Measurements from ENCODE around the gene ACSS3. TPM values are rescaled to one million over a fixed set of nuclear protein-coding genes. Genes with fewer than 3 reads are reported as not detected.
"Not testable (repeated sequence)": the region's sequence is repeated elsewhere in the genome, so short reads cannot be mapped to it uniquely, and the experiment has no call there.

Gene ACSS3, protein sequence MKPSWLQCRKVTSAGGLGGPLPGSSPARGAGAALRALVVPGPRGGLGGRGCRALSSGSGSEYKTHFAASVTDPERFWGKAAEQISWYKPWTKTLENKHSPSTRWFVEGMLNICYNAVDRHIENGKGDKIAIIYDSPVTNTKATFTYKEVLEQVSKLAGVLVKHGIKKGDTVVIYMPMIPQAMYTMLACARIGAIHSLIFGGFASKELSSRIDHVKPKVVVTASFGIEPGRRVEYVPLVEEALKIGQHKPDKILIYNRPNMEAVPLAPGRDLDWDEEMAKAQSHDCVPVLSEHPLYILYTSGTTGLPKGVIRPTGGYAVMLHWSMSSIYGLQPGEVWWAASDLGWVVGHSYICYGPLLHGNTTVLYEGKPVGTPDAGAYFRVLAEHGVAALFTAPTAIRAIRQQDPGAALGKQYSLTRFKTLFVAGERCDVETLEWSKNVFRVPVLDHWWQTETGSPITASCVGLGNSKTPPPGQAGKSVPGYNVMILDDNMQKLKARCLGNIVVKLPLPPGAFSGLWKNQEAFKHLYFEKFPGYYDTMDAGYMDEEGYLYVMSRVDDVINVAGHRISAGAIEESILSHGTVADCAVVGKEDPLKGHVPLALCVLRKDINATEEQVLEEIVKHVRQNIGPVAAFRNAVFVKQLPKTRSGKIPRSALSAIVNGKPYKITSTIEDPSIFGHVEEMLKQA
- not detected in 2 replicates for total RNA-seq (2014; rRNA removed; shearing (Covaris generic))

DNA sequence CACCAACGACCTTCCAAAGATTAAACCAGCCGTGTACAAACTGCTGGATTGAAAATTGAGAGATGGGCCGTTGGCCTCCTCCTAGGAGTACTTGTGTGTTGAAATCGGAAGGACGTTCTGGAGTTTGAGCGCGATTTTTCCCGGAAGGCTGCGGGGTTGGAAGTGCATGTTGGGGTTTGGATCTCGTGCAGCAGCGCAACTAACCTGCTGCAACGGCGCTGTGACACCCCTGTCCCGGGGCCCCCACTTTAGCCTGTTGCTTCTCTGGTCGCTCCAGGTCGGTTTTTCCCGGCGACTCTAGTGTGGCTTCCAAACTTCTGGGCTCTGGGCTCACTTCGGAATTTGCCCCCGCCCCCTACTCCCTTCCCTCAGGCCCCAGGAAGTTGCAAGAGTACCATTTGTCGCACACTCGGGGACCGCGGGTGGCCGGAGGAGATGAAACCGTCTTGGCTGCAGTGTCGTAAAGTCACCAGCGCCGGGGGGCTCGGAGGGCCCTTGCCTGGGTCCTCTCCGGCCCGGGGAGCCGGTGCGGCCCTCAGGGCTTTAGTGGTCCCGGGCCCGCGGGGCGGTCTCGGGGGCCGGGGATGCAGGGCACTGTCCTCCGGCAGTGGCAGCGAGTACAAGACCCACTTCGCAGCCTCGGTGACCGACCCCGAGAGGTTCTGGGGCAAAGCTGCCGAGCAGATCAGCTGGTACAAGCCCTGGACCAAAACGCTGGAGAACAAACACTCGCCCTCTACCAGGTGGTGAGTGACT is at the start of gene ACSS3:
Gene ACSS3 (plus strand): TSS at position 394 of the 756 bp plus-strand sequence. CDS start 42 bp downstream, at position 436.
- no peak for DNase-seq (ENCODE audit: low spot score)
- in situ Hi-C loops (cut with HindIII; ENCODE audit: low sequenced_read_pairs): no loop called here

DNA sequence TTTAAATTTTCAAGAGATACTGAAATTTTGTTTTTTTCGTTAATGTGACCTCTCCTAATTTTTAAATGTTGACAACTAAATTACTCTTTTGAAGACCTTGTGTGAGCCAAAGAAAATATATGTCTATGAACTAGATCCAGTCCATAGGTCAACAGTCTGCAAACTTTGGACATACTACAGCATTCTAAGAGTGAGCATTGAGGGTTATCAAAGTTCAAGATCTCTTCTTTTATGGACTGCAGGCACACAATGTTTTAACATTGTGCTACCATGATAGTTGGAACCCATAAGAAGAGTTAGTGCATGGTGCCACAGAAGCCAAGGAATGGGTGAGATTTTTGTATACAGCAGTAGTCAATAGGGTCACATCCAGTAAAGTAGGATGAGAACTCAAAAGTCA is 43.0 kb upstream of the ACSS3 start:
- DNase-seq (ENCODE audit: low spot score): no peak
- in situ Hi-C loops (cut with HindIII; ENCODE audit: low sequenced_read_pairs): no loop called here

DNA sequence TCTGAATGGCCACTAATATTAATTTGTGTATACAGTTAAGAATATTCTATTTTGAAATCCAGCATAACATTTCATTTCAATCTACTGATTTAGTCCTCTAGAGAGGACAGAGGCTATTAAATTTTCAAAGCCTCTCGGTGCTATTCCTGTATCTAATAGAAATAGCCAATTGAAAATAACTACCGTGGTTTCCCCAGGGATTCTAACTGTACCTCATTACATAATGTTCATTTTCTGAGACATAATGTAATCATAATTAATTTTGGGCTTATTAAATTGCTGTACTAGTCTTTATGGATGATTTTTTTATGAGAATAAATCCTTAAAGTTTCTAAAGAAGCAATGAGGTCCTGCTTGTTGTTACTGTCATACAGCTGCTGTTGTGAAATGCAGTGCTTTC is 38.6 kb upstream of the ACSS3 start:
- no peak for DNase-seq (ENCODE audit: low spot score)
- in situ Hi-C loops (cut with HindIII; ENCODE audit: low sequenced_read_pairs): no loop called here

DNA sequence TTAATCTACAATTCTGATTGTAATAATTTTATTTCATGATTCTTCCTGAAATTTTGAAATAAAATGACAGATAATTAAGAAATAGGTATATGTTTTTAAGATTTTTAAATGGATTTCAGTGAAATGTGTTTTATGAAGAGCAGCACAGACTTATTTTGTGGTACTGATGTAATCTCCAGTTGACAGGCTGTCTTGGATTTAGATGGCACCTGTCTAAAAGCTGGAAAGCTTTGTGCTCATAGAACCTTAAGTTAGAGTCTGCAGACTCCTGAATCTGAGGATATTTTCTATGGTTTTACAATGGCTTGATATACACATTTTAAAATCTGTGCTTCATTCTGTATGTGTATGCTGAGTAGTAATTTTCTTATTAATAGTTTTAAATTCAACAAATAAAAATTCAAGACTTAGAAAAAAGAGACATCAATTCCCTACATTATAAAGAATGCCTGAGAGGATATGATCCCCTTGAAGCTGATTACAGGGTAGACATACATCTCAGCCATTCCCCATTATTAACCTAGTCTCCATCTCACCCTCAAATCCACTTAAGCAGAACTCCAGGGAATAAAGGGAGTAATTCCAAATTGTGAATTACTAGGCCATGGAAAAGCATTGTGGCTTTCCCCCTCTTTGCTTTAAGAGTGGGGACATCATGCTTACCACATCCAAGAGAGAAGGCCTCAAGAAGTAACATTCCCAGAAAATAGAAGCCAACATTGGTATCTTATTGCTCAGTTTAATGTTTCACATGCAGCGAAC is 33.7 kb upstream of the ACSS3 start:
- DNase-seq (ENCODE audit: low spot score): no peak
- in situ Hi-C loops (cut with HindIII; ENCODE audit: low sequenced_read_pairs): no loop called here

DNA sequence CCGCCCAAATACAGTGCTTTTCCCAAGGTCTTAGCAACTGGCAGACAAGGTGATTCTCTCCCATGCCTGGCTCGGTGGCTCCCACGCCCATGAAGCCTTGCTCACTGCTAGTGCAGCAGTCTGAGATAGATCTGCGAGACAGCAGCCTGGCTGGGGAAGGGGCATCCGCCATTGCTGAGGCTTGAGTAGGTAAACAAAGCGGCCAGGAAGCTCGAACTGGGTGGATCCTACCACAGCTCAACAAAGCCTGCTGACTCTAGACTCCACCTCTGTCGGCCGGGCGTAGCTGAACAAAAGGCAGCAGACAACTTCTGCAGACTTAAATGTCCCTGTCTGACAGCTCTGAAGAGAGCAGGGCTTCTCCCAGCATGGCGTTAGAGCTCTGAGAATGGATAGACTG is 12.9 kb upstream of the ACSS3 start:
- in situ Hi-C loops (cut with HindIII; ENCODE audit: low sequenced_read_pairs); DNase-seq (ENCODE audit: low spot score): not testable (repeated sequence)

DNA sequence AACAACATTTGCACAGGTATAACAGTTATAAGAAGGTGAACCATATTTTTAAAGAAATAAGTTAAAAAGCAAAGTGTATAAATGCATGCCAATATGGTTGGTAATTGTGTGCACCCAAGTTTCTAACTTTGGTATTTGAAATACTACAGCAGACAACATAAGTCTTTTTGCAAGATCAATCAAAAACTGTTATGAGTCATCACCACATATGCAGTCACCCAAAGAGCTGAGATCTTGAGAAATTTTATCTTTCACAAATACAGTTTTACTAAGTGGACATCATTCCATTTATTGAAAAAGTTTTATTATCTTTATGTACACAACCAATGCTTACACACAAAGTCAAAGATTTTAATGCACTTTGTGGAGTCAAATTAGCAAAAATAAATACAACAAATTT is 7.0 kb upstream of the ACSS3 start:
- in situ Hi-C loops (cut with HindIII; ENCODE audit: low sequenced_read_pairs): no loop called here
- no peak for DNase-seq (ENCODE audit: low spot score)

DNA sequence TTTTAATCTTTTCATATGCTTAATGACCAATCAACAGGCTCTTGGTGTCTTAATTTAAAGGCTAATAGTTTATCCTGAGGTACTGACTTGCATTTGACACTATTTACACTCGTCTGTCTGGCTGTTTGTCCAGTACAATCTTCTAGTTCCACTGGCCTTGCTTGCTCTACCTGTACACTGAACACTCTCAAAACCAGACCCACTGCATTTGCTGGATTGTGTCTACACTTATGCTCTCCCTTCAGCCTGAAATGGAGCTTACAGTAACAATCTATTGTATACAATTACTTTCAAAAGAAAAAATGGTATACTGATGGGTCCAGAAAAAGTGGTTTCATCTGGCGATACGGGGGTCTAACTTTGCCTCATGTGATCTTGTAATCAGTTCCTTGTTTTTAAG is 2.3 kb upstream of the ACSS3 start:
- in situ Hi-C loops (cut with HindIII; ENCODE audit: low sequenced_read_pairs): no loop called here
- DNase-seq (ENCODE audit: low spot score): no peak

DNA sequence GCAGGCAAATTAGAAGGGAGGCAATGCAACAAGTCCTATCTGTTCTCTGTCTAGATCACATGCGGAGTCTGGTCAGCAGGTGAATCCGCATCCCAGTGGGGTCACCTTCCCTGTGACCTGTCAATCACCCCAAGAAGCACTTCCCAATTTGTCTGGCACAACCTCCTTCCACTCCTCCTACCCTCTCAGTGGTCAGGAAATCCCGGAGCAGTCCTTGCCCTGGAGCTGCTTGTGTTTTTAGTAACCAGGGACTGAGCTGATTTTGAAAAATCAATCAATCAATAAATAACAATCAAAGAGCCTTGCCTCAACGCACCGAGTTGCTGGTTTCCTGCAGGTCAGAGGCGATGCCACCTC is 572 bp upstream of the ACSS3 start:
- no peak for DNase-seq (ENCODE audit: low spot score)
- in situ Hi-C loops (cut with HindIII; ENCODE audit: low sequenced_read_pairs): no loop called here

DNA sequence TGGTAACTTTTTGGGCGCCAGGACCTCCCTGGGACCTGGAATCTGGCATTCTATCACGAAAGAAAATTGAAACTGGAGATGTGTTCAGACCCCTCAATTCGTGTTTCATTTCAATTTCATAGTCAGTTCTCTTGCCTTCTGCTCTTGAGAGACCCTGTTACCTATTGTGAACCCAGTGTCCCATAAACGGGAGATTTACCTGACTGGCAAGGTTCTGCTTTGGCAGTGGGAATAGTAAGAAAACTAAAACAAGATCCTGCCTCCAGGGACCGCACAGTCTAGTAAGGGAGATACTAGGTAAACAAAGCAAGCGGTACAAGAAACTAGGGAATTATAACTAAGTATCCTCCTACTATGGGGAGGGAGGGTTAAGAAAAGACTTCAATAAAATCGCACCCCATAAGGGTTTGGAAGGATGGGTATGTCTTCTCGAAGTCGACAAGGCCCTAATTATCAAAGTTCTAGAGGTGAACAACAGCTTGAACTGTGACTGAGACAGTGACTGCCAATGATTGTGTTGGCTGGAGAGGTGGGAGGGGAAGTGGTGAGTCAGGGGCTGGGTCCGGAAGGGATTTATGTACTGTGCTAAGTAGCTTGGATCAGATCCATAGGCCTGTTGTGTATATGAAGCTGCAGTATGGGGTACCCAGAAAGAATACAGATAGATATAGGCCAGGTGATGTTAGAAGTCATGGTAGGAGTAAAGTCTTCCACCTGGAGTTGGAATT is 754 bp downstream of the ACSS3 start:
- in situ Hi-C loops (cut with HindIII; ENCODE audit: low sequenced_read_pairs): no loop called here
- DNase-seq (ENCODE audit: low spot score): no peak

DNA sequence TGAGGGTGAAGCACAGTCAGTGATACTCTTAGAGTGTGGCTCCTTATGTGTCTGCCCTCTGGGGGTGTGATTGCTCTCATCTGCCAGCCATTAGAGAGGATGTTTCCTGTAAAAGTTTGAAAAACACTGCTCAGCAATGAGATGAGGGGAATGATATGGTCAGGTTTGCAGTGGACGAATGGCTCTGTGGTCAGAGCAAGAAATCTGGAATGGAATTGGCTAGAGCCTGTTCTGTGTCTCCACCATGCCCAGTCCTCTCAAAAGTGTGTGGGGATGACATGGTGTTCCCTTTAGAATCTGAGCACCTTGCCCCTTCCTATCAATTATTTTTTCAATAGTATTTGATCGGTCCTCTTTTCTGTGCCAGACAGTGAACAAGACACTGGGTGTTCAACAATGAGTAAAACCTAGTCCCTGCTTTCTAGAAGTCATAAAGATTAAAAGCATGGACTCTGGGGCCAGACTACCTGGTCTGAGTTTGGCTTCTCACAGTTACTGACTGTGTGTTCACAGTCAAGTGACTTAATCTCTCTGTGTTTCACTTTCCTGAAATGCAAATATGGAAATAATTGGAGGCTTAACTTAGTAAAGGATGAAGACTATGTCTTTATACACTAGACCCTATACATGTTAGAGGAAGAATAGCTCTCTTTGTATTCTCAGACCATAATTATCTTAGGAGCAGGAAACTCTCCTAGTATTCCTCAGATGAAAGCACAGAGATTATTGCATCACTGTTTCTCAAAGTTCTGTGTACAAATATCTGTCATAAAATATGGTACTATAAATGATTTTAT is 1.6 kb downstream of the ACSS3 start:
- in situ Hi-C loops (cut with HindIII; ENCODE audit: low sequenced_read_pairs): no loop called here
- DNase-seq (ENCODE audit: low spot score): no peak

DNA sequence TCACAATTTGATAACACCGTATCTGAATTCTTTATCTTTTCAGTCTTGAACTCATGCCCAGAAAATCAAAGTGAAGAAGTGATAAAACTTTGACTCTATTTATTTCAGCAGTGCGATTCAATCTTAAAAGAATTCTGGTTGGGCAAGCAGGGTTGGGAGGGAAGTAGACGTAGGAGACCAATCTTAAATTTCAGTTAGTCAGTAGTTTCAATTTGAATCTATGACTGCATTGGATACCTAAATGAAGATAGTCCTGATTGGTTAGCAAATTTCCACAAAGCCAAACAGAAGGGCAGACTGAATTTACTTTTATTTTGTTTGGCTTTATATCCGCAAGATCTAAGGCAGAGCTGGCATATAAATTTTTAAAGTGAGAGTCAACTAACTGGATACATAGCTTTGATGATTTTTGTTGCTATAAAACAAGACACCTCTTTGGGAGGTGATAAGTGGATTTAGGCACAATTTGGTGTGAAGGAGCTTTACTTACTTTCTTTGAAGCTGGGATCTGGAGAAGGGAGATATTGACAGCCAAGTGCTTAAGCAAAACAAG is 2.6 kb downstream of the ACSS3 start:
- DNase-seq (ENCODE audit: low spot score): no peak

DNA sequence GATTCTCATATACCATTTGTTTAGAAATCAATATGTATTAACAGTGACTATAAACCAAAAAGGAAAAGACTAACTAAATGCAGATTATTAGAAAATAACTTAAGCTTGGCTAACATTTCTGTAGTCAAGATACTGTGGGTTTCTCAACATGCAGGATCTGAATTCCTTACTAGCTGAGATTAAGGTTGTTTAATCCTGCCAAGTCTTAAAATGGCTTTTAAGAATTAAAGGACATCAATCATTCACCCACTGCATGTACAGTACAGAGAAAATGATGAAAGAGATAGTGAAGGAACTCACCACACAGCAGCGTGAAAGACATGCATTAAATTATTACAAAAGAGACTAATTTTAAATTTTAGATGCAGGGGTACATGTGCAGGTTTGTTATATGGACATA is 3.8 kb downstream of the ACSS3 start:
- DNase-seq (ENCODE audit: low spot score): no peak
- in situ Hi-C loops (cut with HindIII; ENCODE audit: low sequenced_read_pairs): no loop called here

More for the DNA sequence above, 2.6 kb downstream of the ACSS3 start:
- in situ Hi-C loops (cut with HindIII; ENCODE audit: low sequenced_read_pairs): no loop called here

DNA sequence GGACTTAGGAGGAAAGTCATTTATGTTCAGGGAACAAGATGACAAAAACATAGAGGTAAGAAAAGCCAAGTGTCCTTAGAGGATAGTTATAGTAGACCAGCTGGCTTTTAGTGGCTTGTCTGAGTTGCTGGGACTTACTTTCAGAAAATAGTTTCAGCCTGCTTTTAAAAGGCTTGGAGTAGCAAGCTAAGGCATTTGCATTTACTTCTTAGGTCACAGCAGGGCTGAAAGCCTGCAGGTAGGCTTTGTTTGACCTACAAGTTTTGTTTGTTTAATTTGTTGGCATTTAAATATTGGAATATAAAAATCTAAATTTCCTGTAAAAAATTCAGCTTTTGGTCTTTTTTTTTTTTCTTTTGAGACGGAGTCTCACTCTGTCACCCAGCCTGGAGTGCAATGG is 5.1 kb downstream of the ACSS3 start:
- no peak for DNase-seq (ENCODE audit: low spot score)
- in situ Hi-C loops (cut with HindIII; ENCODE audit: low sequenced_read_pairs): no loop called here

DNA sequence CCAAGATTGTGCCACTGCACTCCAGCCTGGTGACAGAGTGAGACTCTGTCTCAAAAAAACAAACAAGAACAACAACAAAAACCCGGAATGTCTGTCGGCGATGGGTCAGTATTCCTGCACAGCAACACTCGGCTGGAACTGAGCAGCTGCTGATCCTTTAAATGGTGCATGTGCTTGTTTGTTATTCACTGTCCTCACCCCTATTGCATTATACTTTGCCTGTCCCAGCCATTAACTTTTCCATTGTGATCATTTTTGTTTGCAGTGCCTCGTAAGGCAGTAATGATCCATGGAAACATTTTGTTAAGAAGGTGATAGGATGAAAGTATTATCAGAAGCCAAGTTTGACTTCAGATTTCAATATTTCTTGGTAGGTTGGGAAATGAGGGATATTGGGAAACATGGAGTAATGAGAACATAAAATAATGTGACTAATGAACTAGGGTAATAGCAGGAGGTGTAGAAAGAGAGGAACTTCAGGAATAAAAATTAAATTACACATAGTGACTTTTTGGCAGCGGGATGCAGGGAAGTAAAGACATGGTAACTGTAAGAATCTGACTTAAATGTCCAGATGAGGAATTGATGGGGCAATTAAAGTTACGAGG is 6.1 kb downstream of the ACSS3 start:
- DNase-seq (ENCODE audit: low spot score): no peak
- in situ Hi-C loops (cut with HindIII; ENCODE audit: low sequenced_read_pairs): no loop called here

DNA sequence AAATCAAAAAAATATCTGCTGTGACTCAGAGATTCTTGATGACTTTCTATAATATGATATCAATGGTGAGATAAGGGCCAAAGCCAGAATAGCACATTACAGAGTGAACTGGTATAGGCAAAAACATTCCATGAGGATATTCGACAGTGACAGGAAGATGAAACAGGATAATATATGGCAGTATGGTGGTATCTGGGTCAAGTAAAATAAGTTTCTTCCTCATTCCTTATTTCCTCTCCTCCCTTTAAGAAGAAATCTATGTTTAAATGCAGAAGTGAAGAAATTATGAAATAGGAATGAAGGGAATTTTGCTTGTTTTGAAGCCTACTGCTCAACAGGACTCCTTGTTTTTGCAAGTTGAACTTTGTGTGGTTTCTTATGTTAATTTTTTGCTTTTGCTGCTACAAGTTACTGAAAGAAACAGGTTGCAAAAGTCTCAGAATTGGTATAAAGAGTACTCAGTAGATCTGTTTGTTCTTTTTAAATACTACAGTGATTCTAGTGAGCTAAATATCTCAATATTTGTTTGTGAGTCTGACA is 7.0 kb downstream of the ACSS3 start:
- no peak for DNase-seq (ENCODE audit: low spot score)
- in situ Hi-C loops (cut with HindIII; ENCODE audit: low sequenced_read_pairs): no loop called here

DNA sequence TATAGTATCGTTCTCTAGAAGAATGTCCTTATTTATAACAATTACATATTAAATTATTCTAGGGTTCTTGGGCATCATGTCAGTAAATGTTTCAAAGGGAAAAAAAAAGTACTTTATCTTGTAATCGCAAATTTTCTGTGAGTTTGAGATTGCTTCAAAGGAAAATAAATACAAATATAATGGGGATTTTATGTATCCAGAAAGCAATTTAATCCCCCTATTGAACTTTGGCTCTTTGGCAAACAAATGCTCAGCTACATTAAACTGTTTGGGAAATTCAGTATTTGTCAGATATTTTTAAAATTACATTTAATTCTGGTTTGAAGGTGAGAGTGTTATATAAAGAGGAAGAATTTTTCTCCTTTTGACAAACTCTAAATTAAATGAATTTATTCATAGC is 8.0 kb downstream of the ACSS3 start:
- in situ Hi-C loops (cut with HindIII; ENCODE audit: low sequenced_read_pairs): no loop called here
- no peak for DNase-seq (ENCODE audit: low spot score)

DNA sequence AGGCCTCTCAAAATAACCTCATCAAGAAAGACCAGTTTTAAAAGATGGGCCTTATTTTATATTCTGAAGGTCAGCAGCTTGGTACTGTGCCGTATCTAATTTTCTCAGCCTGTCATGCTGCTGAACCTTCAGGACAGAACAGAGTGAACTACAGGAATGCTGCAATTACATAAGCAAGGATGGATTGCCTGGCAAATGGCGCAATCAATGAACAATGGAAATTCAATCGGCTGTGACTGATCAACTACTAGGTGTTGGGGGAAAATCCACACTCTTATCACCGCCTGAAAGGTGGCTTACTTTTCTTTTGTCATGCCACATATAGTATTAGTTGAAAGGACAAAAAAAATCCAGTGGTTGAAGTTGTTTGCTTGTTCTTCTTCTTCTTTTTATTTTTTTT is 8.5 kb downstream of the ACSS3 start:
- in situ Hi-C loops (cut with HindIII; ENCODE audit: low sequenced_read_pairs): no loop called here
- DNase-seq (ENCODE audit: low spot score): no peak
